Lung microvascular endothelial cell (primary cell): Measurements from ENCODE around the gene DRC7. TPM values are rescaled to one million over a fixed set of nuclear protein-coding genes. Genes with fewer than 3 reads are reported as not detected.
"Not testable (repeated sequence)": the region's sequence is repeated elsewhere in the genome, so short reads cannot be mapped to it uniquely, and the experiment has no call there.

Experiments
- DNase-seq, 2 donors: peaks; one replicate each; pipeline versions ENCODE4 v3.0.0 to v3.0.0-alpha.2; 2010; ENCODE audit warnings: low read depth in 2 of 2
- total RNA-seq: library from RNA; depleted of rRNA; stranded (reverse); fragments of >200 nt; gene quantifications from 2 replicates; pipeline ENCODE4 v1.2.1, GENCODE V29; 2014

The DRC7 gene
- total RNA-seq, 1 donor from 2014 or later = 0.20 TPM

GRCh38 chr16:57693550-57693949 lies 1.1 kb upstream of the DRC7 start:
- no peak for DNase-seq

DNA sequence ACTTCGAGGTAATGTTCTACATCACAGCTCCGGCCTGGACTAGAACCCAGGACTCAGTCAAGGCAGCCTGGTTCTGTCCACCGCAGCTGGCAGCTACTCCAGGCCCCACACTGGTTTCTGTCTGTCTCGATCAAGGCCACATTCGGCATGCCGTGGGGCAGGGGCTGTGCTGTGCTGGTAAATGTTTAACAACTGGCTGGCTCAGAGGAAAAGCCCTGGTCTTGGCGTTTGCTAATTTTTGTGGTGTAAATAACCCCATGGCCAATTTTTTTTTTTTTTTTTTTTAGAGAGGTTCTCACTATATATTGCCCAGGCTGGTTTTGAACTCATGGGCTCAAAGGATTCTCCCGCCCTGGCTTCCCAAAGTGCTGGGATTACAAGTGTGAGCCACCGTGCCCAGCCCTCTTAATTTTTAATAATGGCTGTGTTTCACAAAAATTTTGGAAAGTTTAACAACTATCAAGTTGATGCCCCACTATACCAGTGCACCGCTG lies 328 bp upstream of the DRC7 start:
- DNase-seq = no peak

DNA sequence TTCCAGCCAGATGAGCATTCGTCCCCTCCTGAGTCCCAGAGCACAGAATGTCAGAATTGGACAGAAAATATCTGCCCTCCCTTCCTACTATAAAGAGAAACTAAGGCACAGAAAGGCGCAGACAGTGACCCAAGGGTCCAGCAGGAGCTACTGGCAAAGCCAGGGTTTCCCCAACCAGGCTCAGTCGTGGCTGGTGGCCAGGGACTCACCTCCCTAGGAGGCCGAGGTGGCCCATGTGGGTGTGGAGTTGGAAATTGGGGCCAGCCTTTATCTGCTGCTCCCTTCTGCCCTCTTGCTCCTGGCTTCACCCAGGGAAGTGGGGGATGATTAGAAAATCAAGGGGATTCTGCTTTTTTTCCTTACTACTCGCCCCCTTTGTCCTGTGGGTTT lies 1.1 kb downstream of the DRC7 start:
- DNase-seq = no peak

- DNase-seq = no peak
Measured at GRCh38 chr16:57696240-57696639, 1.6 kb downstream of the DRC7 start.

DNA sequence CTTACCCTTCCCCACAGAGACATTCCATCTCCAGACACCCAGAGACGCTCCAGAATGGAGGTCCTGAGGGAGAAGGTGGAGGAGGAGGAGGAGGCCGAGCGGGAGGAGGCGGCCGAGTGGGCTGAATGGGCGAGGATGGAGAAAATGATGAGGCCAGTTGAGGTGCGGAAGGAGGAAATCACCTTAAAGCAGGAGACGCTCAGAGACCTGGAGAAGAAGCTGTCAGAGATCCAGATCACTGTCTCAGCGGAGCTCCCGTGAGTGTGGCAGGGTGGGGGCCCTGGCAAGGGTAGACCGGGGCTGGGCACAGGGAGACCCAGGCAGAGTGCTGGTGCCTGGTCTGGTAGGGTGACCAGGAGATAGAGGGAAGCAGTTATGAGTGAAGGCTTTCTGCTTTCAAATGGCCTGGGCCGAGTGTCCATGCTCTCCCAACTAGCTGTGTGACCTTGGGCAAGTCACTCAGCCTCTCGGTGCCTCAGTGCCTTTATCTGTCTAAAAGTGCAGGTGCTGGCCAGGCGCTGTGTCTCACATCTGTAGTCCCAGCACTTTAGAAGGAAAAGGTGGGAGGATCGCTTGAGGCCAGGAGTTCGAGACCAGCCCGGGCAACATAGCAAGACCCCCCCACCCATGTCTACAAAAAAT lies 3.4 kb downstream of the DRC7 start:
- DNase-seq = no peak

DNA sequence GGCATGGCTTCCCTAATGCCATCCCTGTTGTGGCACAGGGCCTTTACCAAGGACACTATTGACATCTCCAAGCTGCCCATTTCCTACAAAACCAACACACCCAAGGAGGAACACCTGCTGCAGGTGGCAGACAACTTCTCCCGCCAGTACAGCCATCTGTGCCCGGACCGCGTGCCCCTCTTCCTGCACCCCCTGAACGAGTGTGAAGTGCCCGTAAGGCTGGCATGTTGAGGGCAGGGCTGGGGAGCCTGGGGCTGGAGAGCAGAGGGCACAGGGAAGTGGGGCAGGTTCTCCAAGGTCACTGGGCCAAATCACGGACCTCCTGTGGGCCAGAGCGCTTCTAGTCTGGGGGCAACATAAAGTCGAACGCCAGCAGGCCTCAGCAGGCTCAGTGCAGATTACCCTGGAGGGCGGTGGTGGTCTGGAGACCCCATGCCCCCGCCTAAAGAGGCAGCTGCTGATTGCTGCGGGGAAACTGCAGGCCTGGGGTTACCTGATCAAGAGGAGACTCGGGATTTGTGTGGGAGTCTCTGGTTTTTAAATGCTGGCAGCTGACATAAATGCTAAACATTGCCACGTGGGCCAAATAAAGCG lies 4.3 kb downstream of the DRC7 start:
- no peak for DNase-seq

DNA sequence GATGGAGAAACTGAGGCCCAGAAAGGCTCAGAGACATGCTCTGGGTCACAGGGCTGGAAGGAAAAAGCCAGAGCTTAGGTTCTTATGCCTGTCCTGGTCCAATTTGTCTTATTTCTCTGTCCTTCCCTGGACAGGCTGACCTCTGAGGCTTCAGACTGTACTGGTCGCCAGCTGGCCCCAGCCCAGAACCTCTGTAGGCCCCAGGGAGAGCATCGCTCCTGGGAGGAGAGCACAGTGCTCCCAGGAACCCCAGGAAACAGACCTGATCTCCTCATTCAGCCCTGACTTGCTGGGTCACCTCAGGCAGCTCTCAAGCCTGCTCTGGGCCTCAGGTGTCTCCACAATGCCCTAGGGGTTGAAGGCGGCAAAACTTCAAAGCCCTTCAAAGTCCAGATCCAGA lies 4.9 kb downstream of the DRC7 start:
- no peak for DNase-seq

- DNase-seq = no peak
Measured at GRCh38 chr16:57699899-57700298, 5.3 kb downstream of the DRC7 start.

DNA sequence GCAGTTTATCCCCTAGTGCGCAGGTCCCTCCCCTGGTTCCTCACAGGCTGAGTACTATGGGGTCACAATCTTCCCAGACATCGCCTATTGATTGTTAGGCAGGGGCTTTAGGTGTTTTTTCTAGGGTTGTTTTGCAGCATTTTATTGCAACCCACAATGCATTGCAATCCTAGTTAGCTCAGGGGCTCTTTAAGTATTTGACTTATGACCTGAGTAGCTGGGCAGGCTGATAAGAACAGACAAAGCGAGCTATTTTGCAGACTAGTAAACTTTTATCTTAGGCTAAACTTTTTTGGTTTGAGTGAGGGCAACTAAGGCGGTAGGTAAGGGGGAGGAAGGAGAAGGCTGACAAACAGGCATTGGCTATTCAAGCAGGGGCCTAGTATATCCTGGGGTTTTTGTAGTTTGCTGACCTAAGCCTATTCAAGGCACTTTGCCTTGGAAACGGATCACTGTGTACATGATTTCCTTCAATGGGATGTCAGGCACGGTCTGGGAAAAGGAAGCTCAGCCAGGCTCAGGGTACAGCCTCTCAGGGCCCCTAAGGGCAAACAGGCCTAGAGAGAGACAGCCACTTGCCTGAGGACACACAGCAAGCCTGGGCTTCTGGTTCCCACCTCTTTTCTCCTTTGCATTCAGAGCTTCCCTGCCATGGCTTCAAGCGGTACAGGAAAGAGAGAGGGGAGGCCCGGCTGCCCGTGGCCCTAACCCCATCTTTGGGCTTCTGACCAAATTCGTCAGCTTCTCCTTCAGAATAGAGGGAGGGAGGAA lies 6.4 kb downstream of the DRC7 start:
- peak in 1 of 2 donors; percentile 35 for DNase-seq

GRCh38 chr16:57701759-57702371 lies 7.3 kb downstream of the DRC7 start:
- DNase-seq = no peak

GRCh38 chr16:57703416-57704010 lies 8.9 kb downstream of the DRC7 start:
- no peak for DNase-seq

GRCh38 chr16:57704011-57704904 lies 9.7 kb downstream of the DRC7 start:
- no peak for DNase-seq

DNA sequence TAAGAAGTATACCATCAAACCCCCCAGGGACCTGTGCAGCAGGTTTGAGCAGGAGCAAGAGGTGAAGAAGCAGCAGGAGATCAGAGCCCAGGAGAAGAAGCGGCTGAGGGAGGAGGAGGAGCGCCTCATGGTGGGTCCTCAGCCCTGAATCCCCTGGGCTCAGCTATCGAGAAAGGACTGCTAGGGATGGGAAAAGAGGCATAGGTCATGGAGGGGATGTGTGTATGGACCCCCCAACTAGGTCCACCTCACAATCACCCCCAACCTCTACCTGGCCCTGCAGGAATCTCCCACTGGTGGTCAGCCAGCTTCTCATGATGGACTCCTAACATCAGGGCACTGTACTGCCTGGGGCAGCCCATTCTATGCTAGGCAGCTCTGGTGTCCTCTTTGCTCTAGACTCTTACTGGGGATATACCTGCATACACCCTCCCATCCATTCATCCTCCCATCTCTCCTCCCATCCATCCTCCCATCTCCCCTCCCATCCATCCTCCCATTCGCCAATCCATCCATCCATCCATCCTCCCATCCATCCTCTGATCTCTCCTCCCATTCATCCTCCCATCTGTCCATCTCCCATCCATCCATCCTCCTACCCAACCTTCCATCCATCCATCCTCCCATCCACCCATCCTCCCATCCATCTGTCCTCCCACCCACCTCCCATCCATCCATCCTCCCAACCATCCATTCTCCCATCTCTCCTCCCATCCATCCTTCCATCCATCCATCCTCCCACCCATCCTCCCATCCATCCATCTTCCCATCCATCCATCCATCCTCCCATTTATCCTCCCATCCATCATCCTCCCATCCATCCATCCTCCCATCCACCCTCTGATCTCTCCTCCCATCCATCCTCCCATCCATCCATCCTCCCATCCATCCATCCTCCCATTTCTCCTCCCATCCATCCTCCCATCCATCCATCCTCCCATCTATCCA lies 10.6 kb downstream of the DRC7 start:
- no peak for DNase-seq

GRCh38 chr16:57706717-57707116 lies 12.1 kb downstream of the DRC7 start:
- no peak for DNase-seq

DNA sequence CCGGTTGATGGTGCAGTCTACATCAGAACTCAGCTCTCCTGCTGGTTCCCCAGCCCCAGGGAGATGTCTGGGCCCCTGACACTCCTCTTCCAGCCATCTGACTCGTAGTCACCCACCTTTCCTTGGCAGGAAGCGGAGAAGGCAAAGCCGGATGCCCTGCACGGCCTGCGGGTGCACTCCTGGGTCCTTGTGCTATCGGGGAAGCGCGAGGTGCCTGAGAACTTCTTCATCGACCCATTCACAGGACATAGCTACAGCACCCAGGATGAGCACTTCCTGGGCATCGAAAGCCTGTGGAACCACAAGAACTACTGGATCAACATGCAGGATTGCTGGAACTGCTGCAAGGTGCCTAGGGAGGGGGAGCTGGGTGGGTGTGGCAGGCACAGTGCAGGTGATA lies 12.7 kb downstream of the DRC7 start:
- DNase-seq = no peak

GRCh38 chr16:57708168-57708567 lies 13.6 kb downstream of the DRC7 start:
- DNase-seq = no peak

DNA sequence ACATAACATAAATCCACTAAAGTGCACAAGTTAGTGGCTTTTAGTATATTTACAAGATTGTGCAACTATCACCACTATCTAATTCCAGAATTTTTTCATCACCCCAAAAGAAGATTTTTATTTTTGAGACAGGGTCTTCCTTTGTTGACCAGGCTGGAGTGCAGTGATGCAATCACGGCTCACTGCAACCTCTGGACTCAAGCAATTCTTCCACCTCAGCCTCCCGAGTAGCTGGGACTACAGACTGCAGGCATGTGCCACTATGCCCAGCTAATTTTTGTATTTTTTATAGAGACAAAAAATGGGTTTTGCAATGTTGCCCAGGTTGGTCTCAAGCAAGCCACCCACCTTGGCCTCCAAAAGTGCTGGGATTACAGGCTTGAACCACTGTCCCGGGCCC lies 15.1 kb downstream of the DRC7 start:
- no peak for DNase-seq

- DNase-seq = no peak
Measured at GRCh38 chr16:57711346-57711745, 16.7 kb downstream of the DRC7 start.

DNA sequence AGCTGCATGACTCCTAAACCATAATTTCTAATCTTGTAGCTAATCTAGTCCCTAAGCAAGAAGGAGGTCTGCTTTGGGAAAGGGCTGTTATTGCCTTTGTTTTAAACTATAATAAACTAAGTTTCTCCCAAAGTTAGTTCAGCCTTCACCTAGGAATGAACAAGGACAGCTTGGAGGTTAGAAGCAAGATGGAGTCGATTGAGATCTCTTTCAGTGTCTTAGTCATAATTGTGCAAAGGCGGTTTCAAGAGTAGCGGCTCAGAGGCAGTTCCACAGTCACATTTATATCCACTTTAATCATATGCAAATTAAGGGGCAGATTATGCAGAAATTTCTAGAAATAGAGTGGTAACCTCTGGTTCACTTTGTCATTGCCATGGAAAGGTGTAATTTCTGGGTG lies 17.4 kb downstream of the DRC7 start:
- no peak for DNase-seq

- DNase-seq = not testable (repeated sequence)
Measured at GRCh38 chr16:57712569-57712968, 18.0 kb downstream of the DRC7 start.
